ENCODE data around the gene ATP13A5.

Gene ATP13A5, protein sequence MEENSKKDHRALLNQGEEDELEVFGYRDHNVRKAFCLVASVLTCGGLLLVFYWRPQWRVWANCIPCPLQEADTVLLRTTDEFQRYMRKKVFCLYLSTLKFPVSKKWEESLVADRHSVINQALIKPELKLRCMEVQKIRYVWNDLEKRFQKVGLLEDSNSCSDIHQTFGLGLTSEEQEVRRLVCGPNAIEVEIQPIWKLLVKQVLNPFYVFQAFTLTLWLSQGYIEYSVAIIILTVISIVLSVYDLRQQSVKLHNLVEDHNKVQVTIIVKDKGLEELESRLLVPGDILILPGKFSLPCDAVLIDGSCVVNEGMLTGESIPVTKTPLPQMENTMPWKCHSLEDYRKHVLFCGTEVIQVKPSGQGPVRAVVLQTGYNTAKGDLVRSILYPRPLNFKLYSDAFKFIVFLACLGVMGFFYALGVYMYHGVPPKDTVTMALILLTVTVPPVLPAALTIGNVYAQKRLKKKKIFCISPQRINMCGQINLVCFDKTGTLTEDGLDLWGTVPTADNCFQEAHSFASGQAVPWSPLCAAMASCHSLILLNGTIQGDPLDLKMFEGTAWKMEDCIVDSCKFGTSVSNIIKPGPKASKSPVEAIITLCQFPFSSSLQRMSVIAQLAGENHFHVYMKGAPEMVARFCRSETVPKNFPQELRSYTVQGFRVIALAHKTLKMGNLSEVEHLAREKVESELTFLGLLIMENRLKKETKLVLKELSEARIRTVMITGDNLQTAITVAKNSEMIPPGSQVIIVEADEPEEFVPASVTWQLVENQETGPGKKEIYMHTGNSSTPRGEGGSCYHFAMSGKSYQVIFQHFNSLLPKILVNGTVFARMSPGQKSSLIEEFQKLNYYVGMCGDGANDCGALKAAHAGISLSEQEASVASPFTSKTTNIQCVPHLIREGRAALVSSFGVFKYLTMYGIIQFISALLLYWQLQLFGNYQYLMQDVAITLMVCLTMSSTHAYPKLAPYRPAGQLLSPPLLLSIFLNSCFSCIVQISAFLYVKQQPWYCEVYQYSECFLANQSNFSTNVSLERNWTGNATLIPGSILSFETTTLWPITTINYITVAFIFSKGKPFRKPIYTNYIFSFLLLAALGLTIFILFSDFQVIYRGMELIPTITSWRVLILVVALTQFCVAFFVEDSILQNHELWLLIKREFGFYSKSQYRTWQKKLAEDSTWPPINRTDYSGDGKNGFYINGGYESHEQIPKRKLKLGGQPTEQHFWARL

GRCh38 chr3:193378706-193379105 lies at the start of gene ATP13A5:
Gene ATP13A5 (minus strand): TSS chr3:193378753. CDS start chr3:193378725, 28 bp downstream.
- no peaks in the 10 kb centered on the region for H4K20me1 ChIP-seq (ENCODE audit: control insufficient read depth, insufficient read depth, low read depth, low read length)
- H3K36me3 ChIP-seq (ENCODE audit: control insufficient read depth, low read length), result no peaks in the 10 kb centered on the region
- no peak within 1 kb of the TSS for H3K4me2 ChIP-seq (ENCODE audit: low read length)
- no peaks in the 10 kb centered on the region for H3K9me3 ChIP-seq (ENCODE audit: control insufficient read depth, insufficient read depth, low read length)
- no peak within 1 kb of the TSS for H3K4me3 ChIP-seq (ENCODE audit: low read length)
- H3F3A ChIP-seq (ENCODE audit: control insufficient read depth, insufficient read depth), result no peaks in the 10 kb centered on the region
- TF ChIP-seq EZH2phosphoT487 (IDR thresholded peaks at IDR 0.05; ENCODE audit: borderline replicate concordance, low read length) (no peak), CTCF (IDR thresholded peaks at IDR 0.05; ENCODE audit: low read depth, low read length, poor library complexity, severe bottlenecking) (no peak)
- no peak within 1 kb of the TSS for H3K27ac ChIP-seq (ENCODE audit: low read depth, low read length)
- H3K9me2 ChIP-seq (replicated peaks; ENCODE audit: control insufficient read depth, low read length), result no peaks in the 10 kb centered on the region
- H3K27me3 ChIP-seq (ENCODE audit: control insufficient read depth, low read length), result no peaks in the 10 kb centered on the region
- H3K4me1 ChIP-seq (ENCODE audit: control insufficient read depth, low read length), result no peaks in the 10 kb centered on the region
- no peaks in the 10 kb centered on the region for H3K79me2 ChIP-seq (ENCODE audit: control insufficient read depth, low read length)

DNA sequence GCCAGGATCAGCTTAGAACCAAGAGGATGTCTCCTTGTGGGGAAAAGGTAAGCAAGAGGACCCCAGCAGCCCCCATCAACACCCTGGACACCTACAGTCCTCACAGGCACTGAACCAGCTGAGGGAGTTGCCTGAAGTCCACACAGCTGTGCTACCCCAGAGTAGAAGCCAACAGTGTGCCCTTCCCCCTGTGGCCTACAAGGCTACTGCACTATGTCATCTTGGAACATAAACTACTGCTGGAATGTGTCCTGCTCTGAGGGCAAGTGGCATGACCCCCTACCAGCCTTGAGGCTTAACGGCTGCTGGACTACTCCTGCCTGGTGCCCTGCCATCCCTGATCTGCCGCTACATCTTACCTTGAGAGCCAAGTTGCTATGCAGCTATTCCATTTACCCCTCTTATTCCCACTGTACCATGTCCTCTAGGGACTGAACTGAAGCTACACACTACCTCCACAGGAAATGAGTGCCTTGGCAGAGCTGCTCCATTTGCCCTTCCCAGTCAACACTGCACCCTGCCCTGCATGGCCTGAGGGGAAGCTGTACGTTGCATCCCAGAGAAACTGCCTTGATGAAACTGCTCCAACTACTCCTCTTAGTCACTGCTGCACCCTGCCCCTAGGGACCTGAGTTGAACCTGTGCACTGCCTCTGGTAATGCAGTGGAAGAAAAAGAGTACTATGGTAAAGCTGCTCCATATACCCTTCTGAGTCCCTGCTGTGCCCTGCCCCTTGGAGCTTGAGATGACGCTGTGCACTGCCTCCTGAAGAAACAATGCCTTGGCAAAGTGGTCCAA lies 40.2 kb upstream of the ATP13A5 start:
- H3K4me3 ChIP-seq (ENCODE audit: low read length), result no peak overlapping the region
- TF ChIP-seq CTCF (IDR thresholded peaks at IDR 0.05; ENCODE audit: low read depth, low read length, poor library complexity, severe bottlenecking), result no peak
- TF ChIP-seq EZH2phosphoT487 (IDR thresholded peaks at IDR 0.05; ENCODE audit: borderline replicate concordance, low read length), result no peak
- H3K27me3 ChIP-seq (ENCODE audit: control insufficient read depth, low read length), result no peaks in the 10 kb centered on the region
- H3F3A ChIP-seq (ENCODE audit: control insufficient read depth, insufficient read depth), result no peaks in the 10 kb centered on the region
- no peaks in the 10 kb centered on the region for H3K4me1 ChIP-seq (ENCODE audit: control insufficient read depth, low read length)
- H3K27ac ChIP-seq (ENCODE audit: low read depth, low read length), result no peak overlapping the region
- H3K9me3 ChIP-seq (ENCODE audit: control insufficient read depth, insufficient read depth, low read length), result no peaks in the 10 kb centered on the region; the same call in 1 of the 2 replicates
- H4K20me1 ChIP-seq (ENCODE audit: control insufficient read depth, insufficient read depth, low read depth, low read length), result no peaks in the 10 kb centered on the region
- H3K79me2 ChIP-seq (ENCODE audit: control insufficient read depth, low read length), result no peaks in the 10 kb centered on the region
- no peaks in the 10 kb centered on the region for H3K36me3 ChIP-seq (ENCODE audit: control insufficient read depth, low read length)
- no peaks in the 10 kb centered on the region for H3K9me2 ChIP-seq (replicated peaks; ENCODE audit: control insufficient read depth, low read length)
- H3K4me2 ChIP-seq (ENCODE audit: low read length), result no peak overlapping the region

DNA sequence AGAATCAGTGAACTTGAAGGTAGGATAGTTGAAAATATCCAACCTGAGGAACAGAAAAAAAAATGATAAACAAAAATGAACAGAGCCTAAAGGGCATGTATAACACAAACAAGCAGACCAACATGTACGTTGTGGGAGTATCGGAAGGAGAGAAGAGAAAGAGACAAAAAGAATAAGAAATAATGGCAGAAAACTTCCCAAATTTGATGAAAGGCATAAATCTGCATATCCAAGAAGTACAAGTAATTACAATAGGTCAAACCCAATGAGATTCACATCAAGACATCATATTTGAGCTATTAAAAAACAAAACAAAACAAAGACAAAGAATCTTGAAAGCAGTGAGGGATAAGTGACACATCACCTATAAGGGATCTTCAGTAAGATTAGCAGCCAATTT lies 38.1 kb upstream of the ATP13A5 start:
- no peaks in the 10 kb centered on the region for H3K4me1 ChIP-seq (ENCODE audit: control insufficient read depth, low read length)
- no peak overlapping the region for H3K4me3 ChIP-seq (ENCODE audit: low read length)
- no peaks in the 10 kb centered on the region for H3K36me3 ChIP-seq (ENCODE audit: control insufficient read depth, low read length)

More for the DNA sequence above, 38.1 kb upstream of the ATP13A5 start:
- Histone ChIP-seq H3K9me2 (replicated peaks; ENCODE audit: control insufficient read depth, low read length) (no peaks in the 10 kb centered on the region), H3K27ac (ENCODE audit: low read depth, low read length) (no peak overlapping the region), H4K20me1 (ENCODE audit: control insufficient read depth, insufficient read depth, low read depth, low read length) (no peaks in the 10 kb centered on the region), H3K4me2 (ENCODE audit: low read length) (no peak overlapping the region), H3K79me2 (ENCODE audit: control insufficient read depth, low read length) (no peaks in the 10 kb centered on the region), H3K9me3 (ENCODE audit: control insufficient read depth, insufficient read depth, low read length) (no peaks in the 10 kb centered on the region; the same call in 1 of the 2 replicates), H3K27me3 (ENCODE audit: control insufficient read depth, low read length) (no peaks in the 10 kb centered on the region), H3F3A (ENCODE audit: control insufficient read depth, insufficient read depth) (no peaks in the 10 kb centered on the region)
- TF ChIP-seq CTCF (IDR thresholded peaks at IDR 0.05; ENCODE audit: low read depth, low read length, poor library complexity, severe bottlenecking), result no peak
- no peak for TF ChIP-seq EZH2phosphoT487 (IDR thresholded peaks at IDR 0.05; ENCODE audit: borderline replicate concordance, low read length)

Data from DOHH2 (cell line).